Vagina (tissue), 2 donors: ENCODE results near the gene SFXN2. TPM values are rescaled to one million over a fixed set of nuclear protein-coding genes. Genes with fewer than 3 reads are reported as not detected.
"Not testable (repeated sequence)": the region's sequence is repeated elsewhere in the genome, so short reads cannot be mapped to it uniquely, and the experiment has no call there.

Source experiments
- DNase-seq, 2 donors: peaks; one replicate each; pipeline ENCODE4 v3.0.0-alpha.2; 2017; ENCODE audit errors: extremely low spot score in 2 of 2
- H3K27ac ChIP-seq: fragments of 200-600 bp; sonication (generic); one replicate; pipeline ENCODE4 v1.5.1; 2019
- H3K27me3 ChIP-seq: fragments of 200-600 bp; sonication (generic); one replicate; pipeline ENCODE4 v1.5.1; 2019
- H3K36me3 ChIP-seq, 2 donors: fragments of 200-600 bp; sonication (generic); one replicate each; pipeline ENCODE4 v1.5.1; 2017 to 2019
- H3K4me1 ChIP-seq: fragments of 200-600 bp; sonication (generic); one replicate; pipeline ENCODE4 v1.5.1; 2019
- H3K4me3 ChIP-seq, 2 donors: fragments of 200-600 bp; sonication (generic); 1 replicate in 1 of 2; 2 replicates in 1 of 2; pipeline ENCODE4 v1.5.1; 2016 to 2019
- H3K9me3 ChIP-seq: fragments of 200-600 bp; sonication (generic); one replicate; pipeline ENCODE4 v1.5.1; 2019
- CTCF ChIP-seq, 3 experiments: fragments of 450-650 bp in 2 of 3; fragments of 200-600 bp in 1 of 3; sonication (generic) in 1 of 3; IDR thresholded peaks; one replicate each; pipeline ENCODE4 v1.5.1; 2017 to 2019; ENCODE audit warnings: antibody characterized with exemption in 3 of 3, mild to moderate bottlenecking in 2 of 3, moderate library complexity in 2 of 3
- POLR2A ChIP-seq, 2 donors: fragments of 450-650 bp; IDR thresholded peaks; one replicate each; pipeline ENCODE4 v1.6.1; 2017; ENCODE audit warnings: antibody characterized with exemption in 2 of 2, mild to moderate bottlenecking in 2 of 2, moderate library complexity in 2 of 2
- POLR2AphosphoS5 ChIP-seq, 2 donors: sonication (generic); formaldehyde crosslinking; IDR thresholded peaks; one replicate each; pipeline ENCODE4 v1.9.0; 2017; ENCODE audit warnings: antibody characterized with exemption in 2 of 2, mild to moderate bottlenecking in 2 of 2, low read depth in 1 of 2; ENCODE audit not compliant: insufficient read depth in 1 of 2
- intact Hi-C: fragments of 100-400 bp; cut with DNase I; formaldehyde crosslinking; loops from one replicate; pipeline ENCODE4 v1.15.1; 2023
- total RNA-seq: library from RNA; depleted of rRNA; stranded (reverse); fragments of >200 nt; gene quantifications from one replicate; pipeline ENCODE4 v1.2.3, GENCODE V29; 2016

SFXN2 gene
- total RNA-seq, 1 donor from 2014 or later, result 6.4 TPM

- Histone ChIP-seq H3K4me3 (peak overlapping the region in 1 of 2 donors; percentile 30), H3K9me3 (no peaks in the 10 kb centered on the region), H3K36me3 (no peaks in the 10 kb centered on the region), H3K4me1 (peaks cover 57% of the 10 kb centered on the region), H3K27ac (peak overlapping the region; percentile 81), H3K27me3 (no peaks in the 10 kb centered on the region)
- no peak for TF ChIP-seq POLR2A (IDR thresholded peaks at IDR 0.05)
- no peak for TF ChIP-seq CTCF (IDR thresholded peaks at IDR 0.05)
- no peak for TF ChIP-seq POLR2AphosphoS5 (IDR thresholded peaks at IDR 0.05; ENCODE audit: insufficient read depth in 1 of 2, low read depth in 1 of 2)
- intact Hi-C loops, result no loop called here
- no peak for DNase-seq
These were observed 44.0 kb downstream of the SFXN2 start for GRCh38 chr10:102758240-102758932.

GRCh38 chr10:102758933-102759262 is 44.5 kb downstream of the SFXN2 start:
- H3K36me3 ChIP-seq, H3K27me3 ChIP-seq, DNase-seq, H3K9me3 ChIP-seq, intact Hi-C loops: not testable (repeated sequence)
- Histone ChIP-seq H3K27ac (peak overlapping the region; percentile 81), H3K4me1 (peaks cover 60% of the 10 kb centered on the region), H3K4me3 (peak overlapping the region in 1 of 2 donors; percentile 30)
- TF ChIP-seq POLR2A (IDR thresholded peaks at IDR 0.05) (peak in 1 of 2 donors; percentile 22), POLR2AphosphoS5 (IDR thresholded peaks at IDR 0.05; ENCODE audit: insufficient read depth in 1 of 2, low read depth in 1 of 2) (peak in 1 of 2 donors; percentile 47)

GRCh38 chr10:102759497-102760210 is 45.2 kb downstream of the SFXN2 start:
- Histone ChIP-seq H3K27ac (peak overlapping the region; percentile 81), H3K36me3 (no peaks in the 10 kb centered on the region), H3K4me3 (no peak overlapping the region), H3K4me1 (peaks cover 60% of the 10 kb centered on the region), H3K9me3 (no peaks in the 10 kb centered on the region), H3K27me3 (no peaks in the 10 kb centered on the region)
- DNase-seq, result no peak
- no peak for TF ChIP-seq CTCF (IDR thresholded peaks at IDR 0.05)
- TF ChIP-seq POLR2A (IDR thresholded peaks at IDR 0.05), result no peak
- TF ChIP-seq POLR2AphosphoS5 (IDR thresholded peaks at IDR 0.05; ENCODE audit: insufficient read depth in 1 of 2, low read depth in 1 of 2), result no peak
- intact Hi-C loops, result no loop called here

GRCh38 chr10:102761981-102762380 is 47.5 kb downstream of the SFXN2 start:
- no peak for DNase-seq
- Histone ChIP-seq H3K27me3 (no peaks in the 10 kb centered on the region), H3K9me3 (no peaks in the 10 kb centered on the region), H3K27ac (no peak overlapping the region), H3K36me3 (no peaks in the 10 kb centered on the region), H3K4me3 (no peak overlapping the region), H3K4me1 (peaks cover 69% of the 10 kb centered on the region)
- TF ChIP-seq CTCF (IDR thresholded peaks at IDR 0.05) (no peak), POLR2A (IDR thresholded peaks at IDR 0.05) (no peak), POLR2AphosphoS5 (IDR thresholded peaks at IDR 0.05; ENCODE audit: insufficient read depth in 1 of 2, low read depth in 1 of 2) (no peak)
- intact Hi-C loops, result no loop called here

- H3K4me3 ChIP-seq, result no peak overlapping the region
These were observed 48.1 kb downstream of the SFXN2 start for GRCh38 chr10:102762401-102763015.

More at GRCh38 chr10:102762401-102763015, 48.1 kb downstream of the SFXN2 start:
- TF ChIP-seq CTCF (IDR thresholded peaks at IDR 0.05), result no peak
- TF ChIP-seq POLR2AphosphoS5 (IDR thresholded peaks at IDR 0.05; ENCODE audit: insufficient read depth in 1 of 2, low read depth in 1 of 2), result no peak
- no peak for TF ChIP-seq POLR2A (IDR thresholded peaks at IDR 0.05)
- Histone ChIP-seq H3K27me3 (no peaks in the 10 kb centered on the region), H3K9me3 (no peaks in the 10 kb centered on the region), H3K4me1 (peaks cover 71% of the 10 kb centered on the region), H3K36me3 (no peaks in the 10 kb centered on the region), H3K27ac (peak overlapping the region; percentile 16)
- no peak for DNase-seq
- intact Hi-C loops, result no loop called here
